A549 (cell line): ENCODE data around the gene RYR3. TPM values are rescaled to one million over a fixed set of nuclear protein-coding genes. Genes with fewer than 3 reads are reported as not detected.

Experiments
- ATAC-seq, 2 experiments: fragments of 200-7000 bp in 1 of 2; fragments of >200 bp in 1 of 2; cut with Nextera tagmentation in 1 of 2; cut with Tn5 transposase in 1 of 2; 3 replicates each; pipeline versions ENCODE4 v1.8.0 to v1.9.1; 2018 to 2020; ENCODE audit warnings: mild to moderate bottlenecking in 1 of 2, moderate library complexity in 1 of 2
- CTCF ChIA-PET: fragments of 300-600 bp; sonication (Branson Sonifier 250); formaldehyde crosslinking; extraction: SDS; loops from one replicate; lab custom pipeline; 2021; ENCODE audit warnings: antibody characterized with exemption, inconsistent platforms; lab: Yijun Ruan, JAX
- POLR2A ChIA-PET: fragments of 350-600 bp; formaldehyde crosslinking; extraction: SDS; loops from one replicate; lab custom pipeline; 2021; ENCODE audit warnings: antibody characterized with exemption, inconsistent platforms; lab: Yijun Ruan, JAX
- DNase-seq, 2 experiments: peaks; one replicate each; pipeline versions ENCODE4 v3.0.0 to v3.0.0-alpha.2; 2011 to 2016; ENCODE audit warnings: low read depth in 1 of 2, low spot score in 1 of 2
- FAIRE-seq: peaks from 2 replicates; lab custom pipeline; 2011; peaks lifted over from hg19 to GRCh38; lab: Jason Lieb, UNC
- H3K27ac ChIP-seq, 2 experiments: fragments of >200 bp; sonication (Bioruptor Twin); formaldehyde crosslinking; 3 replicates each; pipeline ENCODE4 v1.5.1; 2016 to 2017
- H3K4me1 ChIP-seq: fragments of >200 bp; sonication (Bioruptor Twin); formaldehyde crosslinking; 3 replicates; pipeline ENCODE4 v1.6.1; 2016
- H3K4me2 ChIP-seq: fragments of >200 bp; sonication (Bioruptor Twin); formaldehyde crosslinking; 3 replicates; pipeline ENCODE4 v1.6.1; 2016
- H3K4me3 ChIP-seq: fragments of >200 bp; sonication (Bioruptor Twin); formaldehyde crosslinking; 3 replicates; pipeline ENCODE4 v1.5.1; 2016
- H3K9me3 ChIP-seq: fragments of >200 bp; sonication (Bioruptor Twin); formaldehyde crosslinking; 3 replicates; pipeline ENCODE4 v1.6.1; 2016
- CEBPB ChIP-seq, 2 experiments: fragments of >200 bp in 1 of 2; sonication (Bioruptor Twin) in 1 of 2; formaldehyde crosslinking in 1 of 2; IDR thresholded peaks; 2 replicates each; pipeline ENCODE4 v1.6.1; 2012 to 2016
- CTCF ChIP-seq: fragments of >200 bp; sonication (Bioruptor Twin); formaldehyde crosslinking; IDR thresholded peaks from 3 replicates; pipeline ENCODE4 v1.5.1; 2016
- FOSL2 ChIP-seq, 2 experiments: fragments of 450-650 bp in 1 of 2; fragments of >200 bp in 1 of 2; sonication (Bioruptor Twin) in 1 of 2; formaldehyde crosslinking; IDR thresholded peaks; 2 replicates each; pipeline versions ENCODE4 v1.5.0 to v1.6.1; 2016 to 2020; ENCODE audit warnings: mild to moderate bottlenecking in 1 of 2, moderate library complexity in 1 of 2
- FOXS1 ChIP-seq: fragments of 250-450 bp; sonication (Bioruptor Pico); IDR thresholded peaks from 2 replicates; pipeline ENCODE4 v1.5.0; 2020; ENCODE audit warnings: mild to moderate bottlenecking, moderate library complexity
- GATA3 ChIP-seq: IDR thresholded peaks from 2 replicates; pipeline ENCODE4 v1.6.1; 2012; ENCODE audit warnings: borderline replicate concordance
- HEYL ChIP-seq: fragments of 250-450 bp; sonication (Bioruptor Pico); IDR thresholded peaks from 2 replicates; pipeline ENCODE4 v1.8.0; 2021; ENCODE audit warnings: mild to moderate bottlenecking, moderate library complexity
- MYC ChIP-seq: IDR thresholded peaks from 2 replicates; pipeline ENCODE4 v1.6.1; 2012; ENCODE audit warnings: mild to moderate bottlenecking, inconsistent platforms, low read length, improper control_type of control experiment, borderline replicate concordance
- NFE2L2 ChIP-seq: fragments of 150-350 bp; conservative IDR thresholded peaks from 2 replicates; pipeline ENCODE4 v1.6.1; 2014; ENCODE audit warnings: low read length
- POLR2A ChIP-seq: IDR thresholded peaks from 2 replicates; pipeline ENCODE4 v1.6.1; 2012; ENCODE audit warnings: mild to moderate bottlenecking, low read length
- POLR2AphosphoS2 ChIP-seq: conservative IDR thresholded peaks from 2 replicates; pipeline ENCODE4 v1.6.1; 2012; ENCODE audit warnings: low read length, improper control_type of control experiment, inconsistent platforms
- REST ChIP-seq: fragments of 200-600 bp; sonication (generic); IDR thresholded peaks from 2 replicates; pipeline ENCODE4 v1.6.1; 2016; ENCODE audit warnings: antibody characterized with exemption, mild to moderate bottlenecking, moderate library complexity
- RNF2 ChIP-seq: fragments of 200-600 bp; sonication (generic); IDR thresholded peaks from 2 replicates; pipeline ENCODE4 v1.6.1; 2016; ENCODE audit warnings: low read depth, mild to moderate bottlenecking, antibody characterized with exemption, moderate library complexity, borderline replicate concordance
- ZFP36 ChIP-seq: fragments of 450-650 bp; IDR thresholded peaks from 2 replicates; pipeline ENCODE4 v1.6.1; 2014; ENCODE audit warnings: borderline replicate concordance; ENCODE audit not compliant: partially characterized antibody
- ZNF302 ChIP-seq: fragments of 250-450 bp; sonication (Bioruptor Pico); IDR thresholded peaks from 2 replicates; pipeline ENCODE4 v1.9.0; 2021; ENCODE audit warnings: inconsistent platforms, mild to moderate bottlenecking, moderate library complexity
- WGBS: methylation state at CpG from one replicate; pipeline ENCODE4 v1.1.6; 2017; ENCODE audit errors: missing lambda C conversion rate; 5-methylcytosine and 5-hydroxymethylcytosine counted together
- polyA plus RNA-seq, 4 experiments: library from polyadenylated mRNA; depleted of rRNA in 3 of 4; stranded (reverse); fragments of >200 nt; fragmentation: RNase III in 1 of 4; extraction: RNeasy Plus Mini Kit Qiagen cat#74134 plus additional on column Dnase treatment in 1 of 4; gene quantifications; 2 replicates in 3 of 4; 3 replicates in 1 of 4; pipeline ENCODE4 v1.2.3, GENCODE V29; 2011 to 2017
- TF ChIP-seq, protein P1 (sequence below): fragments of 250-450 bp; sonication (Bioruptor Pico); IDR thresholded peaks from 2 replicates; pipeline ENCODE4 v1.5.0; 2020; ENCODE audit warnings: low read depth, mild to moderate bottlenecking, moderate library complexity
- TF ChIP-seq, protein P2 (sequence below): fragments of >200 bp; sonication (Bioruptor Twin); formaldehyde crosslinking; IDR thresholded peaks from 3 replicates; pipeline ENCODE4 v1.6.1; 2016
- TF ChIP-seq, protein P3 (sequence below): IDR thresholded peaks from 2 replicates; pipeline ENCODE4 v1.6.1; 2012

Gene RYR3
- polyA plus RNA-seq, 2 of the 4 experiments (the other 2 are of a cell fraction): 0.03 TPM; not detected in 1

- TF ChIP-seq, protein P1, sequence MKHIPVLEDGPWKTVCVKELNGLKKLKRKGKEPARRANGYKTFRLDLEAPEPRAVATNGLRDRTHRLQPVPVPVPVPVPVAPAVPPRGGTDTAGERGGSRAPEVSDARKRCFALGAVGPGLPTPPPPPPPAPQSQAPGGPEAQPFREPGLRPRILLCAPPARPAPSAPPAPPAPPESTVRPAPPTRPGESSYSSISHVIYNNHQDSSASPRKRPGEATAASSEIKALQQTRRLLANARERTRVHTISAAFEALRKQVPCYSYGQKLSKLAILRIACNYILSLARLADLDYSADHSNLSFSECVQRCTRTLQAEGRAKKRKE (CRISPR knock-in tag): no peak
- no peak for TF ChIP-seq MYC
Observed at GRCh38 chr15:33742306-33742705, 431.5 kb downstream of the RYR3 start (continued).

DNA sequence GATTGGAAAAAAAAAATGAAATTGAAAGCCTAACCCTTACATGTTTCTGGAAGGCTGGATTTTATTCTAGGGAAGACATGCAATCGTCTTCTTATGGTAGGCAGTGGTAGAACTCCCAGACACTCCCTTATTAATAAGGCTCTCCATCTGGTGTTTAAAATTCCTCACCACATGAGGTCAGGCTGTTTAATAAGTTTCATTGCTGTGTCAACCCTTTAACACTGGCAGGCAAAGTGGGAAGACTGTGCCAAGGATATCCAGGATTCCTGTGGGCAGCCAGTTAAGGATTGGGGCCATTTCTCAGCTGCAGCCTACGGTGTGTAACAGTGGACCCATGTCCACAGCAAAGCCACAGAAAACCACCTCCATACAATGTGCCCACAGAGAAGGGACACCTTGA, 432.0 kb downstream of the RYR3 start:
- H3K4me3 ChIP-seq: no peak overlapping the region
- no peaks in the 10 kb centered on the region for H3K4me1 ChIP-seq
- ChIA-PET CTCF (interaction anchor here (1.2 to 10.0 kb wide), 2 partner anchors 10 to 18 kb away, joined by 3 to 177 read pairs; no protein-coding TSS in a partner anchor), POLR2A (no interaction called here)
- H3K4me2 ChIP-seq: no peak overlapping the region
- no peak for TF ChIP-seq POLR2A
- TF ChIP-seq, protein P2, sequence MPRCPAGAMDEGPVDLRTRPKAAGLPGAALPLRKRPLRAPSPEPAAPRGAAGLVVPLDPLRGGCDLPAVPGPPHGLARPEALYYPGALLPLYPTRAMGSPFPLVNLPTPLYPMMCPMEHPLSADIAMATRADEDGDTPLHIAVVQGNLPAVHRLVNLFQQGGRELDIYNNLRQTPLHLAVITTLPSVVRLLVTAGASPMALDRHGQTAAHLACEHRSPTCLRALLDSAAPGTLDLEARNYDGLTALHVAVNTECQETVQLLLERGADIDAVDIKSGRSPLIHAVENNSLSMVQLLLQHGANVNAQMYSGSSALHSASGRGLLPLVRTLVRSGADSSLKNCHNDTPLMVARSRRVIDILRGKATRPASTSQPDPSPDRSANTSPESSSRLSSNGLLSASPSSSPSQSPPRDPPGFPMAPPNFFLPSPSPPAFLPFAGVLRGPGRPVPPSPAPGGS: no peak
- TF ChIP-seq GATA3: no peak
- TF ChIP-seq ZFP36: no peak
- TF ChIP-seq, protein P3, sequence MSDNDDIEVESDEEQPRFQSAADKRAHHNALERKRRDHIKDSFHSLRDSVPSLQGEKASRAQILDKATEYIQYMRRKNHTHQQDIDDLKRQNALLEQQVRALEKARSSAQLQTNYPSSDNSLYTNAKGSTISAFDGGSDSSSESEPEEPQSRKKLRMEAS: no peak
- no peak for TF ChIP-seq CTCF
- TF ChIP-seq REST: no peak
- TF ChIP-seq NFE2L2: no peak
- no peak for TF ChIP-seq CEBPB (IDR thresholded peaks at IDR 0.05)
- TF ChIP-seq RNF2: no peak
- 34% methylated on average over 2 of the region's 2 CpGs for WGBS
- no peak overlapping the region for H3K27ac ChIP-seq
- ATAC-seq (no peak), DNase-seq (no peak), FAIRE-seq (no peak)
- no peaks in the 10 kb centered on the region for H3K9me3 ChIP-seq

DNA sequence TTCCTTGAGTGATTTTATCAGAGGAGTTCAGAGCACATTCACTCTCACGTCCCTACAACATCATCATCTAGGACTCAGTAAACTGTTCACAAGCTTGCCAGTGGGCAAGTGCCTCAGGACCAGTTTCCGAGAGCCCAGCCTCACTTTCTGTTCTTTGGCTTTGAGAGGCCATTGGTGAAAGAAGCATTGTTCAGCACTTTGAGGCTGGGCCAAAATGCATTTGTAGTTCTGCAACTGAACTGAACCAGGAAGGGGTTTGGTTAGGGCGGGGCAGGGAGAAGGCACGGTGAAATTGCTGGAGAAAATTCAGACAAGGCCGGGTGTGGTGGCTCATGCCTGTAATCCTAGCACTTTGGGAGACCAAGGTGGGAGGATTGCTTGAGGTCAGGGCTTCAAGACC, 435.4 kb downstream of the RYR3 start:
- TF ChIP-seq FOXS1 (CRISPR knock-in tag) (no peak), POLR2AphosphoS2 (no peak), ZNF302 (CRISPR knock-in tag) (no peak), CEBPB (IDR thresholded peaks at IDR 0.05) (no peak), FOSL2 (IDR thresholded peaks at IDR 0.05) (no peak), FOSL2 (CRISPR knock-in tag; IDR thresholded peaks at IDR 0.05) (no peak), HEYL (CRISPR knock-in tag) (no peak)
- Histone ChIP-seq H3K27ac (no peak overlapping the region), H3K4me3 (no peak overlapping the region), H3K4me1 (no peaks in the 10 kb centered on the region), H3K4me2 (no peak overlapping the region), H3K9me3 (no peaks in the 10 kb centered on the region)
- ChIA-PET CTCF (interaction anchor here (4.1 kb wide), 1 partner anchor 10 kb away, joined by 41 read pairs; no protein-coding TSS in a partner anchor), POLR2A (no interaction called here)
- WGBS: 69% methylated on average over 5 of the region's 5 CpGs
- DNase-seq (no peak), FAIRE-seq (no peak), ATAC-seq (no peak)
